K562 (cell line): Measurements from ENCODE around the gene YEATS2. TPM values are rescaled to one million over a fixed set of nuclear protein-coding genes. Genes with fewer than 3 reads are reported as not detected.

ENCODE experiments used
- ZNF140 ChIP-seq: fragments of 250-450 bp; sonication (Bioruptor Pico); IDR thresholded peaks from 2 replicates; pipeline ENCODE4 v1.8.0; 2021; ENCODE audit warnings: moderate library complexity, mild to moderate bottlenecking, inconsistent platforms
- ZNF175 ChIP-seq: fragments of 200-800 bp; sonication (Bioruptor generic); IDR thresholded peaks from 2 replicates; pipeline ENCODE4 v1.6.1; 2016; ENCODE audit warnings: low read depth, mild to moderate bottlenecking, missing genetic modification characterization, missing compliant biosample characterization
- ZNF766 ChIP-seq: fragments of 200-800 bp; sonication (Bioruptor generic); conservative IDR thresholded peaks from 2 replicates; pipeline ENCODE4 v1.6.1; 2016; ENCODE audit warnings: missing genetic modification characterization, missing compliant biosample characterization
- polyA plus RNA-seq, 8 experiments: library from polyadenylated mRNA; depleted of rRNA in 4 of 8; stranded (reverse) in 5 of 8; unstranded in 3 of 8; fragments of >200 nt; fragmentation: Nextera tagmentation in 2 of 8; fragmentation: Illumina TruSeq in 1 of 8; extraction: Ambion mirVana in 2 of 8; extraction: Trizol in 1 of 8; gene quantifications; 2 replicates each; pipeline versions ENCODE4 v1.2.1 to v1.2.3, GENCODE V29; 2011 to 2014; ENCODE audit warnings: inconsistent platforms in 1 of 8, missing spikeins in 1 of 8
- total RNA-seq, 7 experiments: library from RNA; depleted of rRNA in 6 of 7; stranded (reverse); fragments of >200 nt in 6 of 7; fragmentation: Illumina TruSeq in 2 of 7; extraction: Trizol in 2 of 7; gene quantifications; 2 replicates each; pipeline versions ENCODE4 v1.2.1 to v1.2.3, GENCODE V29; 2011 to 2021; ENCODE audit warnings: low replicate concordance in 1 of 7
- TF ChIP-seq, protein P1 (sequence below): fragments of 450-650 bp; IDR thresholded peaks from 2 replicates; pipeline ENCODE4 v1.6.1; 2016; ENCODE audit warnings: mild to moderate bottlenecking, moderate library complexity
- TF ChIP-seq, protein P2 (sequence below), 2 experiments: fragments of 200-800 bp in 1 of 2; sonication (Bioruptor generic) in 1 of 2; sonication (generic) in 1 of 2; formaldehyde crosslinking in 1 of 2; IDR thresholded peaks in 1 of 2; conservative IDR thresholded peaks in 1 of 2; 2 replicates each; pipeline versions ENCODE4 v1.5.0 to v1.6.1; 2016 to 2020; ENCODE audit warnings: missing compliant biosample characterization in 1 of 2, missing genetic modification characterization in 1 of 2, missing genetic modification reagents in 1 of 2
- TF ChIP-seq, protein P3 (sequence below), 3 experiments: fragments of 200-800 bp in 1 of 3; fragments of 250-450 bp in 1 of 3; fragments of 450-650 bp in 1 of 3; sonication (Bioruptor Pico) in 1 of 3; sonication (Bioruptor generic) in 1 of 3; formaldehyde crosslinking in 1 of 3; IDR thresholded peaks; 2 replicates each; pipeline versions ENCODE4 v1.6.1 to v1.8.0; 2016 to 2022; ENCODE audit warnings: mild to moderate bottlenecking in 2 of 3, missing genetic modification characterization in 2 of 3, missing compliant biosample characterization in 1 of 3, moderate library complexity in 1 of 3

YEATS2 gene
- total and polyA plus RNA-seq, 9 of the 15 experiments (the other 6 are each of a cell fraction or from before 2014, with no cell fraction given): 1.8 to 35.2 (median 19.0) TPM

DNA sequence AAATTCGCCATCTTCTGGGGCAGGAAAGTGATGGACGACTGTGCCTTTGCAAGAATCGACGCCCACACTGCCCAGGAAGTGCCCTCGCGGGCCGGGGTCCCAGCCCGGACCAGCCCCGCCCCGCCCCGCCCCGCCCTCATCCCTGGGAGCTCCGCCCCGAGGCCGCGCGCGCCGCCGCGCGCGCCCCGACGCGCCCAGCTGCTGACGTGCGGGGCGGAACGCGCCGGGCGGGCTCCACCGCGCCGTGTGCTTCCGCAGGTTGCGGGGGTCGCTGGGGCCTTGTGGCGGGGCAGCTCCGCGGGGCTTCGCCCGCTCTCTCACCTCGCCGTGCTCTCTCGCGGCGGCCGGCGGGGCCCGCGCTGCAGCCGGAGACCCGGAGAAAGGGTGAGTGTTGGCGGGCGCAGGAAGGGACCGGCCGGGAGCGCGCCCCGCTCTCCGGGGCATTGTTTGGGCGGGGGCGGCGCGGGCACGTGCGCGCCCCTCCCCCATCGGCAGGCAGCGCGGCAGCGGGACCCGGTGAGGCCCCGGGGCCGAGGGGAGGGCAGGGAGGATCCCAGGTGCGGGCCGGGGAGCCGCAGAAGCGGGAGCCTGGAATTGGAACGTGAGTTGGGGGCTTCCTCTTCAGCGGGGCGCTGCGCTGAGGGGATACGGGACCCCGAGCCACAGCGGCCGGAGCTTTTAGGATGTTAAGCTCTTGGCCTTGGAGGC lies at the start of gene YEATS2 (continued):
- TF ChIP-seq, protein P1, sequence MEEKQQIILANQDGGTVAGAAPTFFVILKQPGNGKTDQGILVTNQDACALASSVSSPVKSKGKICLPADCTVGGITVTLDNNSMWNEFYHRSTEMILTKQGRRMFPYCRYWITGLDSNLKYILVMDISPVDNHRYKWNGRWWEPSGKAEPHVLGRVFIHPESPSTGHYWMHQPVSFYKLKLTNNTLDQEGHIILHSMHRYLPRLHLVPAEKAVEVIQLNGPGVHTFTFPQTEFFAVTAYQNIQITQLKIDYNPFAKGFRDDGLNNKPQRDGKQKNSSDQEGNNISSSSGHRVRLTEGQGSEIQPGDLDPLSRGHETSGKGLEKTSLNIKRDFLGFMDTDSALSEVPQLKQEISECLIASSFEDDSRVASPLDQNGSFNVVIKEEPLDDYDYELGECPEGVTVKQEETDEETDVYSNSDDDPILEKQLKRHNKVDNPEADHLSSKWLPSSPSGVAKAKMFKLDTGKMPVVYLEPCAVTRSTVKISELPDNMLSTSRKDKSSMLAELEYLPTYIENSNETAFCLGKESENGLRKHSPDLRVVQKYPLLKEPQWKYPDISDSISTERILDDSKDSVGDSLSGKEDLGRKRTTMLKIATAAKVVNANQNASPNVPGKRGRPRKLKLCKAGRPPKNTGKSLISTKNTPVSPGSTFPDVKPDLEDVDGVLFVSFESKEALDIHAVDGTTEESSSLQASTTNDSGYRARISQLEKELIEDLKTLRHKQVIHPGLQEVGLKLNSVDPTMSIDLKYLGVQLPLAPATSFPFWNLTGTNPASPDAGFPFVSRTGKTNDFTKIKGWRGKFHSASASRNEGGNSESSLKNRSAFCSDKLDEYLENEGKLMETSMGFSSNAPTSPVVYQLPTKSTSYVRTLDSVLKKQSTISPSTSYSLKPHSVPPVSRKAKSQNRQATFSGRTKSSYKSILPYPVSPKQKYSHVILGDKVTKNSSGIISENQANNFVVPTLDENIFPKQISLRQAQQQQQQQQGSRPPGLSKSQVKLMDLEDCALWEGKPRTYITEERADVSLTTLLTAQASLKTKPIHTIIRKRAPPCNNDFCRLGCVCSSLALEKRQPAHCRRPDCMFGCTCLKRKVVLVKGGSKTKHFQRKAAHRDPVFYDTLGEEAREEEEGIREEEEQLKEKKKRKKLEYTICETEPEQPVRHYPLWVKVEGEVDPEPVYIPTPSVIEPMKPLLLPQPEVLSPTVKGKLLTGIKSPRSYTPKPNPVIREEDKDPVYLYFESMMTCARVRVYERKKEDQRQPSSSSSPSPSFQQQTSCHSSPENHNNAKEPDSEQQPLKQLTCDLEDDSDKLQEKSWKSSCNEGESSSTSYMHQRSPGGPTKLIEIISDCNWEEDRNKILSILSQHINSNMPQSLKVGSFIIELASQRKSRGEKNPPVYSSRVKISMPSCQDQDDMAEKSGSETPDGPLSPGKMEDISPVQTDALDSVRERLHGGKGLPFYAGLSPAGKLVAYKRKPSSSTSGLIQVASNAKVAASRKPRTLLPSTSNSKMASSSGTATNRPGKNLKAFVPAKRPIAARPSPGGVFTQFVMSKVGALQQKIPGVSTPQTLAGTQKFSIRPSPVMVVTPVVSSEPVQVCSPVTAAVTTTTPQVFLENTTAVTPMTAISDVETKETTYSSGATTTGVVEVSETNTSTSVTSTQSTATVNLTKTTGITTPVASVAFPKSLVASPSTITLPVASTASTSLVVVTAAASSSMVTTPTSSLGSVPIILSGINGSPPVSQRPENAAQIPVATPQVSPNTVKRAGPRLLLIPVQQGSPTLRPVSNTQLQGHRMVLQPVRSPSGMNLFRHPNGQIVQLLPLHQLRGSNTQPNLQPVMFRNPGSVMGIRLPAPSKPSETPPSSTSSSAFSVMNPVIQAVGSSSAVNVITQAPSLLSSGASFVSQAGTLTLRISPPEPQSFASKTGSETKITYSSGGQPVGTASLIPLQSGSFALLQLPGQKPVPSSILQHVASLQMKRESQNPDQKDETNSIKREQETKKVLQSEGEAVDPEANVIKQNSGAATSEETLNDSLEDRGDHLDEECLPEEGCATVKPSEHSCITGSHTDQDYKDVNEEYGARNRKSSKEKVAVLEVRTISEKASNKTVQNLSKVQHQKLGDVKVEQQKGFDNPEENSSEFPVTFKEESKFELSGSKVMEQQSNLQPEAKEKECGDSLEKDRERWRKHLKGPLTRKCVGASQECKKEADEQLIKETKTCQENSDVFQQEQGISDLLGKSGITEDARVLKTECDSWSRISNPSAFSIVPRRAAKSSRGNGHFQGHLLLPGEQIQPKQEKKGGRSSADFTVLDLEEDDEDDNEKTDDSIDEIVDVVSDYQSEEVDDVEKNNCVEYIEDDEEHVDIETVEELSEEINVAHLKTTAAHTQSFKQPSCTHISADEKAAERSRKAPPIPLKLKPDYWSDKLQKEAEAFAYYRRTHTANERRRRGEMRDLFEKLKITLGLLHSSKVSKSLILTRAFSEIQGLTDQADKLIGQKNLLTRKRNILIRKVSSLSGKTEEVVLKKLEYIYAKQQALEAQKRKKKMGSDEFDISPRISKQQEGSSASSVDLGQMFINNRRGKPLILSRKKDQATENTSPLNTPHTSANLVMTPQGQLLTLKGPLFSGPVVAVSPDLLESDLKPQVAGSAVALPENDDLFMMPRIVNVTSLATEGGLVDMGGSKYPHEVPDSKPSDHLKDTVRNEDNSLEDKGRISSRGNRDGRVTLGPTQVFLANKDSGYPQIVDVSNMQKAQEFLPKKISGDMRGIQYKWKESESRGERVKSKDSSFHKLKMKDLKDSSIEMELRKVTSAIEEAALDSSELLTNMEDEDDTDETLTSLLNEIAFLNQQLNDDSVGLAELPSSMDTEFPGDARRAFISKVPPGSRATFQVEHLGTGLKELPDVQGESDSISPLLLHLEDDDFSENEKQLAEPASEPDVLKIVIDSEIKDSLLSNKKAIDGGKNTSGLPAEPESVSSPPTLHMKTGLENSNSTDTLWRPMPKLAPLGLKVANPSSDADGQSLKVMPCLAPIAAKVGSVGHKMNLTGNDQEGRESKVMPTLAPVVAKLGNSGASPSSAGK: no peak
- TF ChIP-seq ZNF175: peak; percentile 82
- TF ChIP-seq, protein P2, sequence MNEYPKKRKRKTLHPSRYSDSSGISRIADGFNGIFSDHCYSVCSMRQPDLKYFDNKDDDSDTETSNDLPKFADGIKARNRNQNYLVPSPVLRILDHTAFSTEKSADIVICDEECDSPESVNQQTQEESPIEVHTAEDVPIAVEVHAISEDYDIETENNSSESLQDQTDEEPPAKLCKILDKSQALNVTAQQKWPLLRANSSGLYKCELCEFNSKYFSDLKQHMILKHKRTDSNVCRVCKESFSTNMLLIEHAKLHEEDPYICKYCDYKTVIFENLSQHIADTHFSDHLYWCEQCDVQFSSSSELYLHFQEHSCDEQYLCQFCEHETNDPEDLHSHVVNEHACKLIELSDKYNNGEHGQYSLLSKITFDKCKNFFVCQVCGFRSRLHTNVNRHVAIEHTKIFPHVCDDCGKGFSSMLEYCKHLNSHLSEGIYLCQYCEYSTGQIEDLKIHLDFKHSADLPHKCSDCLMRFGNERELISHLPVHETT (CRISPR knock-in tag; conservative IDR thresholded peaks at IDR 0.05 in 1 of 2, IDR thresholded peaks at IDR 0.05 in 1 of 2): peak in 1 of 2 experiments; percentile 72; a peak in 1 of 4 replicates
- TF ChIP-seq ZNF766 (CRISPR knock-in tag): peak; percentile 87; the same call in 1 of the 2 replicates
- no peak for TF ChIP-seq ZNF140 (CRISPR knock-in tag)
- TF ChIP-seq, protein P3, sequence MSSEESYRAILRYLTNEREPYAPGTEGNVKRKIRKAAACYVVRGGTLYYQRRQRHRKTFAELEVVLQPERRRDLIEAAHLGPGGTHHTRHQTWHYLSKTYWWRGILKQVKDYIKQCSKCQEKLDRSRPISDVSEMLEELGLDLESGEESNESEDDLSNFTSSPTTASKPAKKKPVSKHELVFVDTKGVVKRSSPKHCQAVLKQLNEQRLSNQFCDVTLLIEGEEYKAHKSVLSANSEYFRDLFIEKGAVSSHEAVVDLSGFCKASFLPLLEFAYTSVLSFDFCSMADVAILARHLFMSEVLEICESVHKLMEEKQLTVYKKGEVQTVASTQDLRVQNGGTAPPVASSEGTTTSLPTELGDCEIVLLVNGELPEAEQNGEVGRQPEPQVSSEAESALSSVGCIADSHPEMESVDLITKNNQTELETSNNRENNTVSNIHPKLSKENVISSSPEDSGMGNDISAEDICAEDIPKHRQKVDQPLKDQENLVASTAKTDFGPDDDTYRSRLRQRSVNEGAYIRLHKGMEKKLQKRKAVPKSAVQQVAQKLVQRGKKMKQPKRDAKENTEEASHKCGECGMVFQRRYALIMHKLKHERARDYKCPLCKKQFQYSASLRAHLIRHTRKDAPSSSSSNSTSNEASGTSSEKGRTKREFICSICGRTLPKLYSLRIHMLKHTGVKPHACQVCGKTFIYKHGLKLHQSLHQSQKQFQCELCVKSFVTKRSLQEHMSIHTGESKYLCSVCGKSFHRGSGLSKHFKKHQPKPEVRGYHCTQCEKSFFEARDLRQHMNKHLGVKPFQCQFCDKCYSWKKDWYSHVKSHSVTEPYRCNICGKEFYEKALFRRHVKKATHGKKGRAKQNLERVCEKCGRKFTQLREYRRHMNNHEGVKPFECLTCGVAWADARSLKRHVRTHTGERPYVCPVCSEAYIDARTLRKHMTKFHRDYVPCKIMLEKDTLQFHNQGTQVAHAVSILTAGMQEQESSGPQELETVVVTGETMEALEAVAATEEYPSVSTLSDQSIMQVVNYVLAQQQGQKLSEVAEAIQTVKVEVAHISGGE (CRISPR knock-in tag; IDR thresholded peaks at IDR 0.05): peak in 1 of 3 experiments; percentile 64; a peak in 1 of 6 replicates
